Stimulated activated CD4-positive, alpha-beta T cell treated with anti-CD3 and anti-CD28 coated beads, Interleukin-4, amount 100 ng/mL, for 48 hours (primary cell): ENCODE results near the gene BEND6.
"Not testable (repeated sequence)": the region's sequence is repeated elsewhere in the genome, so short reads cannot be mapped to it uniquely, and the experiment has no call there.

Experiments used
- DNase-seq, 2 donors: peaks; one replicate each; pipeline ENCODE4 v3.0.0-alpha.2; 2020; ENCODE audit warnings: low read depth in 2 of 2

The BEND6 gene

DNA sequence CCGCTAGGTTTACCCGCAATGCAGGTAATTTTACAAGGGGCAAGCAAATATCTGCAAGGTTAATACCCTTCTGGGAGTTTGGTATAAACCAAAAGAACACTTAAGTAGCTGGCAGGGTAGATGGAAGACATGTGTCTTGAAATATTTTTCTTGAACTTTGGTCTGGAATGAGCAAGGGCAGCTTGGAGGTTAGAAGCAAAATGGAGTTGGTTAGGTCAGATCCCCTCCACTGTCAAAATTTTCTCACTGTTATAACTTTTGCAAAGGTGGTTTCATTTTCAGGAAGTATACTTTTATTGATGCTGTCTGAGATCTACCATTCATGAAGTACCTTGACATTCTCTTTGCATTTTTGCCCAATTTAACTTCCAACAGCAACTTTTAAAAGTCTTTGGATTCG is 78.3 kb downstream of the BEND6 start:
- no peak for DNase-seq

DNA sequence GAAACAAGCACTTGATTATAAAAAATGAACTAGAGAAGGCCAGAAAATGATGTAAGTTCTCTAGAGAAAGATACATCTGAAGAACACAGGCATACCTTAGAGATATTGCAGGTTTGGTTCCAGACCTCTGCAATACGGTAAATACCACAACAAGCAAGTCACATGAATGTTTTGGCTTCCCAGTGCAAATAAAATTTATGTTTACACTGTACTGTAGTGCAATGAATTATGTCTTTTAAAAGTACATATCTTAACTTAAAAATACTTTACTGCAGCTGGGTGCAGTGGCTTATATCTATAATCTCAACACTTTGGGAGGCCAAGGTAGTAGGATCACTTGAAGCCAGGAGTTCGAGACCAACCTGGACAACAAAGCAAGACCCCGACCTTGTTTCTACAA is 80.6 kb downstream of the BEND6 start:
- DNase-seq, result no peak

DNA sequence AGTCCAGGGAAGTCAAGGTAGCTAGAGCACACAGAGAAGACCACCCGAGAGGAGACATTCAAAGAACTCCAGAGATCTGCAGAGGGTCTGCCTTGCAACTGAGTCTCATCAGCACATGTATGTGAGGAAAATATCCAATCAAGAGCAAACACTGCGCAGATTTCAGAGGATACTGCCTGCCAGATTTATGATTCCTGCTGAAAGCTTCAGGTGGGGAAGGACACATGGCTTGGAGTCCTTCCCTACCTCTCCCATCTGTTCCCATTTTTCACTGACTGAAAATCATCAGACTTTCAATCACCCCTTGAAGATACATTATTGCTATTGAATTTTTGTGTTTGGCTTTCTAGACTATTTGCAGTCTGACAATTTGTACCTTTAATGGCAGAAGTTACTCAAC is 84.0 kb downstream of the BEND6 start:
- DNase-seq, result no peak

DNA sequence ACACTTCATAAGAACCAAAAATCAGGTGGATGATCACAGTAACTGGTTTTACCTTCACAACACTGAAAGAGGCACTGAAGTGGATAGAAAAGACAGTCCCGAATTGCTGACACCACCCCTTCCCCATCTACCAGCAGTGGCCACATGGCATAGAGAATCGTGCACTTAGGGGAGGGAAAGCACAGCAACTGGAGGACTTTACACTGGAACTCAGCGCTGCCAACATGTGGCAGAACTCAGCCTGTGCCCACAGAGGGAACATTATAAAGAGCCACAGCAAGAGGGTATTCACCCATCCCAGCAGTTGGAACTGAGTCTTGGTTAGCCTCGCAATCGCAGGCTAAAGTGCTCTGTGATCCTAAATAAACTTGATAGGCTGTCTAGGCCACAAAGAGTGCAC is 85.1 kb downstream of the BEND6 start:
- no peak for DNase-seq

DNA sequence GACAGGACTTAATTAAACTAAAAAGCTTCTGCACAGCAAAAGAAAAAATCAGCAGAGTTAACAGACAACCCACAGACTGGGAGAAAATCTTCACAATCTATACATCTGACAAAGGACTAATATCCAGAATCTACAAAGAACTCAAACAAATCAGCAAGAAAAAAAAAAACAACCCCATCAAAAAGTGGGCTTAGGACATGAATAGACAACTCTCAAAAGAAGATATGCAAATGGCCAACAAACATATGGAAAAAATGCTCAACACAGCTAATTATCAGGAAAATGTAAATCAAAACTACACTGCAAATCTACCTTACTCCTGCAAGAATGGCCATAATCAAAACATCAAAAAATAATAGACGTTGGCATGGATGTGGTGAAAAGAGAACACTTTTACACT is 89.2 kb downstream of the BEND6 start:
- DNase-seq, result not testable (repeated sequence)

DNA sequence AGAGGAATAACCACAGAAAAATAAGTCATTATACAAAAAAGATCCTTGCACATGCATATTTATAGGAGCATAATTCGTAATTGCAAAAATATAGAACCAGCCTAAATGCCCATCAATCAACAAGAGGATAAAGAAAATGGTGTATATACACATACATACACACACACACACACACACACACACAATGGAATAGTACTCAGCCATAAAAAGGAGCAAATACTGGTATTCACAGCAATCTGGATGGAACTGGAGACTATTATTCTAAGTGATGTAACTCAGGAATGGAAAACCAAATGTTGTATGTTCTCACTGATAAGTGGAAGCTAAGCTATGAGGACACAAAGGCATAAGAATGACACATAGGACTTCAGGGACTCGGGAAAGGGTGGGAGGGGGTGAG is 89.7 kb downstream of the BEND6 start:
- no peak for DNase-seq

DNA sequence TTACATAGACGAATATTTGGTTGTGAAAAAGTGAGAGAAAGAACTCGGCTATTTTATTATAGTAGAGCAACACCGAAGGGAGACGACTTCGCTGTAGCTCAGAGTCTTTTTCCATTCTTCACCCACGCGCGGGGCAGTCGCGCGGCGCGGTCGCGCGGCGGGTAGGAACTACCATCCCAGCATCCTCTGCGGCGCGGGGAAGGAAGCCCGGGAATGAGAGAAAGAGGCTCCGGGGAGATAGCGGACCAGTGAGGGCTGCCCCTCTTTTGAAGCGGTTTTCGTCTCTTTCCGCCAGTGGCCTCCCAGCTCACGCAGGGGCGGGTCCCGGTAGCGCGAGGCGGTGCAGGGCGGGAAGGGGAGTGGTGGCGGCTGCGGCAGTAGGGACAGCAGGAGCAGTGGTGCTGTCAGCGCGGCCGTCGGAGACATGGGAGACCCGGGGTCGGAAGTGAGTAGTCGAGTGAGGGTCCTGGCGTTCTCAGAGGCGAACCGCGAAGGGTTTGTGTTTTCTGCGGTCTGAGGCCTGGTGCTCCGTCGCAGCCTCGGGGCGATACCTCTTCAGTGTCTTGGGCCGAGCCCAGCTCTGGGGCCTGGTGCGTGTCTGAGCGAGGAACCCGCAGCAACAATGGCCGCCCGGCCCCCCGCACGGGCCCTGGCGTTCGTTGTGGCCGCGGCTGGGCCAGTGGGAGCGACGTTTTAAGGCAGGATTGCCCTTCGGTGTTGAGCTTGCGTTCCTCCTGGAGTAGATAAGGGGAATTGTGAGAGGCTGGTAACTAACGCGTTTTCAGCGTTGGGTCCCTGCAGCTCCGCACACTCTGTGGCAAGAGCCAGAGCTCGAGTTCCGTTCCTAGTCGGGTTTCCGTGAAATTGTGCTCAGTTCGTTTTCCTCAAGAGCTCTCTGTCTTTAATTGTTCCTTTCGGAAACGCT is 91.7 kb downstream of the BEND6 start, which contains the start of gene KIAA1586:
Gene KIAA1586, plus strand, starts transcription at position 362 of the 925 bp plus-strand sequence. Its CDS starts 63 bp downstream, at position 425.
- DNase-seq, result peak; percentile 66 to 84

DNA sequence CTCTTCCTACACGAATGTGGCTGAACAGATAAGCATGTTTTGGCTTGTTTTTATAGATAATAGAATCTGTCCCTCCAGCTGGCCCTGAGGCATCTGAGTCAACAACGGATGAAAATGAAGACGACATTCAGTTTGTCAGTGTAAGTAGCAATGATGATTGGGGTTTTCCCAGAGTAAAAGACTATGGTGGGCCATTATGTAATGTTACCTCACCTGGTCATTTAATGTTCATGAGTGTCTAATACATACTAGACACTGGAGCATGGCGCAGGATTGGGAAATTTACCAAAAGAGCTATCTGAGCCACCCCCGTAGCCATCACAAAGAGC is 92.3 kb downstream of the BEND6 start:
- DNase-seq, result not testable (repeated sequence)

DNA sequence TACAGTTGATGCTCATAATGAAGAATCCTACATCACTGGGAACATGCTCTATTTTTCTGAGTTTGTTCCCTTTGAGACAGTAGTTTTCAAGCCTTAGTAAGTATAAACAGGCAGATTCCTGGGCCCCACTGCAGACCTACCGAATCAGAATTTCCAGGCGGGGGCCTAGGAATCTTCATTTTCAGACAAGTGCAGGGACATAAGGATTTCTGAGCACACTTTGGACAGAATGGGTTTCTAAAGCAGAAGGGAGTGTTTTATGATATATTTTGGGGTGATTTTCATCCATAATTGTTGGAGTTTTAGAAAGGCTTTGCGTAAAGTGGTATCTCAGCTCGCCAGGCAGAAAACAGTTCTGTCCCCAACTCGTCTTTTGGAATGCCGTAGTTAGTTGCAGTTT is 93.0 kb downstream of the BEND6 start:
- DNase-seq, result not testable (repeated sequence)

DNA sequence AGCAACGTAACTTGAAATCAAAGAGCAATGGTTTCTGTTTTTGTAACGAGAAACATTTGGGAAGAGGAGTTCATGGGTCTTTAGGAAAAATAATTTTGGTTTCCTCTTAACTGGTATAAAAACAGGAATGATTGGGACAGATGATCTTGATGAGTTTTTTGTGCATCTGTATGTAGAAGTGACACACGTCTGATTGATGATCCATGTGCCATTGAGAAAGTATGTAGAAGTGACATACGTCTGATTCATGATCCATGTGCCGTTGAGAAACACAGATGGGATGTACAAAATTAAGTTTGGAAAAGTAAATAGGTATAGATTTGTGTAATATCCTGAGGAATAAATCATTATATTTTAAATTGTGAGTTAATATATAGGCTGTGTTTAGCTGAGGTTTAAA is 93.7 kb downstream of the BEND6 start:
- no peak for DNase-seq

DNA sequence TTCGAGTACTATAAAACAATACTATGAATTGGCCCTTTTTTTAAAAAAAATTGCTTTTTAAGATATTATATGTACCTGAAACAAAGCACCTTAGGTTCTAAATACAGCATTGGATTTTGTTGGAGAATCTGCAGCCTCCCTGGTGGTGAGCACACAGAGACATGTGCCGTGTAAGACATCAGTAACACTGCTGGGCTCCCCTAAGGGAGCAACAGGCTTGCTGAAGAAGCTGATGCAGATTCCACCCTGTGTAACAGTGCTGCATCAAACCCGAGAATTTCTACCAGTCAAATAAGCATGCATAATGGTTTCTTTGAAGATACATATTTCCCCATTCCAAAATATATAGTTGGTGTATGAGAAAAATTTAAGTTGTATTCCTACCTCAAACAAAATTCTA is 108.9 kb downstream of the BEND6 start:
- no peak for DNase-seq

DNA sequence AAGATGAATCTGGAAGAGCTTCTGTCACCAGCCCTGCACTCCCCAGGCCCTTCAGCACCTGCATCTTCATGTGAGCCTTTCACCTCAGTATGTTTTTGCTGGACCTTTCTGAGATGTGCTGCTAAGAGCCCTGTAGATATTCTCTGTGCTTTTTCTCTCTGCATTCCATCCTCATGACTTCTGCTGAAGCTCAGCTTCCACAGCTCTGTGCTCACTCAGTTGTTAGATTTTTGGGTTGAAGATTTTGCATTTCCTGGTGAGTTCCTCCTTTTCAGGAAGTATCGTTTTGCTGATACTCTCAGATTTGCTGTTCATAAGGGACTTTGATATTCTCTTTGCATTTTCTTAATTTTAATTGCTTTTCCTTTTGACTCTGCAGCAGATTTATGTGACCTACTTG is 109.9 kb downstream of the BEND6 start:
- DNase-seq, result no peak

DNA sequence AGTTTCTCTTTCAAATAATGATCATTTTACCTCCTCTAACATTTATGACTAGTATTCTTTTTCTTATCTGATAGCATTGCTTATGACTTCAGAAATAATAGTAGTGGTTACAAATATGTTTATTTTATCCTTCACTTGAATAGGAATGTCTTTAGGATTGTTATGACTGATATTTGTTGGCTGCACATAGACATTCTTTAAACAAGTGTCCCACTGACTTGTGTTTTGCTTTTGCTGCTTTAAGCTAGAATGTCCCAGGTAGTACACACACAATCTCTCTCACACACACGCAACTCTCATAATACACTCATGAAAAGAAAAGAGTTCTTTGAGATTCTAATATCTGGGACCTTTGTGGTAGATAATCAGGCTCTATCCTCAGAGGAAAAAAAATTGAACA is 113.2 kb downstream of the BEND6 start:
- DNase-seq, result no peak

DNA sequence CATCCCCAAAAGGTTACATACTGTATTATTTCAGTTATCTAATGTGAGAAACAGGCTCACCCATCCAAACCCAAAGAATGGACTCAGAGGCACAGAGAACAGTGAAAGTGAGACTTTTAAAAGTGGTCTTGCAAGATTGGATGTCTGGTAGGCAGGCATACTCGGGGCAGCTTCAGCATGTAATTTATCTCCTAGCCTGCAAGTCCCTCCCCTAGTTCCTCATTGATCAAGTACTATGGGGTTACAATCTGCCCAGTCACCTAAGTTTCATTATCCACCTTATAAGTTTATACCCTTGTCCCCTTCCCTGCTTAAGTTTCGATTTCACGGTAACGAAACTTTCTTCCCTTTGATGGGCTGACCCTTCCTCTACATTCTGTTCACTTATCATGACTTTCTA is 114.3 kb downstream of the BEND6 start:
- DNase-seq, result no peak

DNA sequence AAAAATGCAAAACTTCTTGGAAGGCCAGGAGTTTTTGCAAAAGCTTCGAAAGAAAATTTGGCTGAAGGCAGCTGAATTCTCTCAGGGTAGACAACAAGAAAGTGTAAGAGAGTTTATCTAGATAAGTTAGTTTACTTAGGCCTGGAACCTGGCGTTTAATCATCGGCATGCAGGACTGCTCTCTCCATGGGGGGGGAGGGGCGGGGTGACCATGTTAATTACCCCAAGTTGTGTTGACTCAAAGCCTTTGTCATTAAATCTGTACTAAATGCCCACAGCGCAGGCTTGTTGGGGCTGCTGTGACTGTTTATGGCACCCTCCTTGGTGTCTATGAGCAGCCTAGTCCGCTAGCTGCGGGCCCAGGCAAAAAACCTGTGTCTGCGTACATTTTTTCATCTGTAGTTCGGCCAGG is 115.0 kb downstream of the BEND6 start:
- no peak for DNase-seq

DNA sequence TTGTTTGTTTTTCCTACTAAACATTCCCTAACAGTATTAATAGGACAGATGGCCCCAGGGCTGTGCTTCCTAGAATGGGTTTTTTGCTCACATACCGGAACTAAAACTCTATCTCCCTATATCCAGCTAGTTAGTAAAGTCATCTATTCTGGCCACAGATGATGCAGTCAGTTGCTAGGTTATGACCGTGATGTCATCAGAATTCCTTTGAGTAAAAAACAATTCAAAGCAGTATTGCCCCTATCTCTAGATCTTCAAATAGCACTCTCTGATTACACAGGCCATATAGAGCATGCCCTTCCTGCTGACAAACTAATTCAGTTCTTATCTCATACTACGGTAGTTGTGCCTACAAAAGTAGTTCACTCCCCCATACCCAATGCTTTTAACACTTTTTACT is 117.2 kb downstream of the BEND6 start:
- no peak for DNase-seq

DNA sequence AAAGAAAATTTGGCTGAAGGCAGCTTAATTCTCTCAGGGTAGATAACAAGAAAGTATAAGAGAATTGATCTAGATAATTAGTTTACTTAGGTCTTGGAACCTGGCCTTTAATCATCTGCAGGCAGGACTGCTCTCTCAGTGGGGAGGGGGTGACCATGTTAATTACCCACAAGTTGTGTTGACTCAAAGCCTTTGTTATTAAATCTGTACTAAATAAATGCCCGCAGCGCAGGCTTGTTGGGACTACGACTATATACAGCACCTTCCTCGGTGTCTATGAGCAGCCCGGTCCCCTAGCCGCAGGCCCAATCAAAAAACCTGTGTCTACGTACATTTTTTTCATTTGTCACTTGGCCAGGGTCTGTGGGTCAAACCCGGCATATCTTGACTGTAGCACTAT is 119.5 kb downstream of the BEND6 start:
- no peak for DNase-seq

DNA sequence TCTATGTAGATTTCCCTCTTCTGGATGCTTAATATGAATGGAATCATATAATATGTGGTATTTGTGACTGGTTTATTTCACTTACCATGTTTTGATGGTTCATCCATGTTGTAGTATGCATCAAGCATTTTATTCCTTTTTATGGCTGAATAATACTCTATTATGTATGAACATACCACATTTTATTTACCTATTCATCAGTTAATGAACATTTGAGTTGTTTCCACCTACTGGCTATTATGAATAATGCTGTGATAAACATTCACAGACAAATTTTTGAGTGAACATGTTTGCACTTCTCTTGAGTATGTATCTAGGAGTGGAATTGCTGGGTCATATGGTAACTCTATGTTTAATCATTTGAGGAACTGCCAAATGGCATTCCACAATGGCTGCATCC is 120.2 kb downstream of the BEND6 start:
- no peak for DNase-seq
